ENCODE measurements around the gene CHST11.

GRCh38 chr12:104713444-104713843, 256.7 kb downstream of the CHST11 start:
- TF ChIP-seq CTCF (IDR thresholded peaks at IDR 0.05; ENCODE audit: borderline replicate concordance, extremely low read depth, low read length, poor library complexity, severe bottlenecking) = no peak
- no peak for TF ChIP-seq EZH2 (IDR thresholded peaks at IDR 0.05; ENCODE audit: borderline replicate concordance, low read depth, low read length, severe bottlenecking)

Measured in DND-41 (cell line).